Non-pigmented ciliary epithelial cell (primary cell): Measurements from ENCODE around the gene FBXW5.

Source experiments
- DNase-seq: peaks from one replicate; pipeline ENCODE4 v3.0.0-alpha.2; 2010; ENCODE audit warnings: low read depth

The FBXW5 gene

DNA sequence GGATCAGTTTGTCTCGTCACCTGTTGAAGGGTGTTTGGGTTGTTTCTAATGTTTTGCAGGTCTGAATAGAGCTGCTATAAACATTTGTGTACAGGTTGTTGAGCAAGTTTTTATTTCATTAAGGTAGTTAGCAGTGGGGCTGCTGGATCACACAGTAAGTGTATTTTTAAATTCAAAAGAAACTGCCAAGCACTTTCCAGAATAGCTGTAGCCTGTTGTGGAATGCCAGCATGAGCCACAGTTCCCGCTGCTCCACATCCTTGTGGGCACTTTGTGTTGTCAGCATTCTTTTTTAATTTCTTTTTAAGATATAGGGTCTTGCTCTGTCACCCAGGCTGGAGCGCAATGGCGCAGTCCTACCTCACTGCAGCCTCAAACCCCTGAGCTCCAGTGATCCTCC, 14.5 kb downstream of the FBXW5 start:
- no peak for DNase-seq

DNA sequence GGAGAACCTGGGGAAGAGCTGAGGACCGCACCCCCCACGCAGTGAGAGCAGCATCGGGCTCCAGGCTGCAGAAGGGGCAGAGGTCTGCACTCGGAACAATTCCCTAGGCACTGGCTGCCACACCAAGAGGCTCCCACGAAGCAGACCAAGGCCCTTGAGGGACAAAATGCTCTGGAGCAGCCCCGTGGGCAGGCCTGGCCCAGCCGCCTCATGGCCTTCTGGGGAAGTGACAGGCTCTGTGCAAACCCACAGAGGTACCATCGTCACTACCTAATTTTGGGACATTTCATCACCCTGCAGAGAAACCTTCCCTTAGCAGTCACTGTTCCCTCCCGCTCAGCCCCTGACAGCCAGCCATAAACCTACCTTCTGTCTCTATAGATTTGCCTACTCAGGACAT, 15.9 kb downstream of the FBXW5 start:
- no peak for DNase-seq

DNA sequence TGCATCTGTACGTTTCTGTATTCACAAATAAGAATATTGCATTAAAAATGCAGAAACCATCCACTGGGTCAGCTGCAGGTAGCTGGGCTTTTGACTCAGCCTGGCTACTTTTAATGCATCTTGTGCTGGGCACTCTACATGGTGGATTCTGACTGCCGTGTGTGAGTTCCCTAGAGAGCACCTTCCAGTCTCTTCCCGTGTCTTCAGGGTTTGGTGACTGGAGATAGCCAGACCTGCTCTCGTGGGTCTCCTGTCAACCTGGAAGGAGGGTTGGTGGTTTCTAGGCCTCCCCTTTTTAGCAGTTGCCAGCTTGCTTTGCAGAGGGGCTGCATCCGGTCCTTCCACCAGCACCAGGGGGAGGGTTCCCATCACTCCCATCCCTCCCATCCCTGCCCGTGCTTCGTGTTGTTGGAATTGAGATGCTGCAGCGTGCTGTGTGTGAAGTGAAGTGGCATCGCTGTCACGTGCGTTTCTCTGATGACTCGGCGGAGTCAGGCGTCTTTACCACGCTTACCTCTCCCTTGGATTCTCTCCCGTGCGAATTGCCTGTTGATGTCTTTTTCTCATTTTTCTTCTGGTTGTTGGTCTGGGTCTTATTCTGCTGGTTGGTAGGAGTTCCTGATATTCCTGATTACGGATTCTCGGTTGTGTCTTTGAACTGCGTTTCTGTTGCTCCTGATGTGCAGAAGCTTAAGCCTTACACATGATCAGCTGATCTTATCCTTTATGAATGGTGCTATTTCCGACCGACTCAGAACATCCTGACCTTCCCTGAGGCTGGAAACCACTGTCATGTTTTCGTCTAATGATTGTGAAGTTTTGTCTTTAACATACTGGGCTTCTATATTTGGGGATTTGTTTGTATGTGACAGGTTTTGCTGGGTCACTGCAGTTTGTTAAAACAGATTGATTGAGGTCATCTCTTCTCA, 16.9 kb downstream of the FBXW5 start:
- DNase-seq, result no peak

- no peak for DNase-seq
Observed at GRCh38 chr9:136926749-136927148, 17.8 kb downstream of the FBXW5 start.

DNA sequence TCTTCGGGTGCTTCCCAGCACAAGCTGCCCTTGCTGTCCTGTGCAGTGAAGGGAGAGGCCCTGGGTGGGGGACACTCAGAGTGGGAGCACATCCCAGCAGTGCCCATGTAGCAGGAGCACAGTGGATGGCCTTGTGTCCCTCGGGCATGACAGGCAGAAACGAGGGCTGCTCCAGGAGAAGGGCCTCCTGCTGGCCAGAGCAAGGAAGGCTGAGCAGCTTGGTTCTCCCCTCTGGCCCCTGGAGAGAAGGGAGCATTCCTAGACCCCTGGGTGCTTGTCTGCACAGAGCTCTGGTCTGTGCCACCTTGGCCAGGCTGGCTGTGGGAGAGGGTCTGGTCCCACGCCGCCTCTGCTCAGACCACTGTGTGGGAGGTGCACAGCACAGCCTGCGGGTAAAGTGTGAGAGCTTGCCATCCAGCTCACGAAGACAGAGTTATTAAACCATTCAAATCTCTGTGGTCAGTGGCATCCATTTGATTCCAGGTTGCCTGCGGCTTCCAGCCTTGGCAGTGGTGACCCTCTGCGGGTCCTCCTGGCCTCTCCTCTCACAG, 18.3 kb downstream of the FBXW5 start:
- DNase-seq, result no peak

DNA sequence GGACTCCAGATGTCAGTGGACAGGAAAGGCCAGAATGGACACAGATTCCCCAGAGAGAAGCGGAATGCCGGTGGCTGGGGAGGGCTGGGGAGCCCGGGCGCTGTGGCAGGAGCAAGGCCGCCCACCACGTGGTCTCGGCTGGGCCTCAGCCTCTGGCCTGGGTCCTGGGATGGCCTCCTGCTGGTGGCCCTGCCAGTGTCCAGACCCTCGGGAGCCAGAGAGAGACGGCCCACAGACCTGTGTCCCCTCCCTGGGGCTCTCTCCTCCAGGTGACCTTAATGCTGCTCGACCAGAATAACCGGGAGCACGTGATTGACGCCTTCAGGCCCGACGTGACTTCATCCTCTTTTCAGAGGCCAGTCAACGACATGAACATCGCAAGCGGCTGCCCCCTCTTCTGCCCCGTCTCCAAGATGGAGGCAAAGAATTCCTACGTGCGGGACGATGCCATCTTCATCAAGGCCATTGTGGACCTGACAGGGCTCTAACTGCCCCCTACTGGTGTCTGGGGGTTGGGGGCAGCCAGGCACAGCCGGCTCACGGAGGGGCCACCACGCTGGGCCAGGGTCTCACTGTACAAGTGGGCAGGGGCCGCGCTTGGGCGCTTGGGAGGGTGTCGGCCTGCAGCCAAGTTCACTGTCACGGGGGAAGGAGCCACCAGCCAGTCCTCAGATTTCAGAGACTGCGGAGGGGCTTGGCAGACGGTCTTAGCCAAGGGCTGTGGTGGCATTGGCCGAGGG, 19.0 kb downstream of the FBXW5 start:
- DNase-seq, result no peak

DNA sequence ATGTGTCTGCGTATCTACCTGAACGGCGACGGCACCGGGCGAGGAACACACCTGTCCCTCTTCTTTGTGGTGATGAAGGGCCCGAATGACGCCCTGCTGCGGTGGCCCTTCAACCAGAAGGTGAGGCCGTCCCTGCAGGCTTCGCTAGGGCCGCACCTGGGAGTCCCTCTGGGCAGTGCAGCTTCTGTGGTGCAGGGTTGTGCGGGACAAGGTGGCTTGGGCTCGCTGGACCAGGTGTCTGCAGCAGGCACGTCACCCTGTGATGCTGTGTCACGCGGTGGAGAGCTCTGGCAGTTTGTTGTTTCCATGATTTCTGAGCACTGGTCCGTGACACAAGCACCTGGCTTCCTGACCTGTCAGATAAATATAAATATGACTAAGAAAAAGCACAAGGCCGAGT, 20.7 kb downstream of the FBXW5 start:
- no peak for DNase-seq

DNA sequence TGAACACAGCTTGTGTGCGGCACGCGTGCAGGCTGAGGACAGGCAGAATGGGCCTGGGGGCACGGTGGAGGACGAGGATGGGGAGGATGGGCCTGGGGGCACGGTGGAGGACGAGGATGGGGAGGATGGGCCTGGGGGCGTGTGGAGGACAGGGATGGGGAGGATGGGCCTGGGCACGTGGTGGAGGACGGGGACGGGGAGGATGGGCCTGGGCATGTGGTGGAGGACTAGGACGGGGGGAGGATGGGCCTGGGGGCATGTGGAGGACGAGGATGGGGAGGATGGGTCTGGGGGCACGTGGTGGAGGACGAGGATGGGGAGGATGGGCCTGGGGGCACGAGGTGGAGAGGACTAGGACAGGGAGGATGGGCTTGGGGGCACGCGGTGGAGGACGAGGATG, 22.0 kb downstream of the FBXW5 start:
- no peak for DNase-seq

- no peak for DNase-seq
Observed at GRCh38 chr9:136921718-136922117, 22.8 kb downstream of the FBXW5 start.

DNA sequence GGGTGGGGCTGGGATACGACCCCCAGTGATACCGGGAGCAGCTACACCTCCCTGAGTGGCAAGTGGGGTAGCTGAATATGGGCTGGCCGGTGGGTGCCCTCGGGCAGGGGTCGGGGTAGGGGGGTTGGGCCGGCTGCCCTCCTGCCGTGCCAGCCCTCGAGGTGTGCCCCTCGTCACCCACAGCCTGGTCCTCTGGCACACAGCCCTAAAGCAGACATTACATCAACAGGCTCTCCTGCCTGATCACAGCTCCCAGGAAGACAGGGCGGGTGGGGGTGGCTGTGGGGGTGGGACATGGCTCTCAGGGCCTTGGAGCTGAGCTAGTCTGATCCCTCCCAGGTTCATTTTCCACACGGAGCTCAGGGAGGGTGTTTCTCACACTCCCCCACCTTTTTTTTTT, 23.2 kb downstream of the FBXW5 start:
- DNase-seq, result no peak

DNA sequence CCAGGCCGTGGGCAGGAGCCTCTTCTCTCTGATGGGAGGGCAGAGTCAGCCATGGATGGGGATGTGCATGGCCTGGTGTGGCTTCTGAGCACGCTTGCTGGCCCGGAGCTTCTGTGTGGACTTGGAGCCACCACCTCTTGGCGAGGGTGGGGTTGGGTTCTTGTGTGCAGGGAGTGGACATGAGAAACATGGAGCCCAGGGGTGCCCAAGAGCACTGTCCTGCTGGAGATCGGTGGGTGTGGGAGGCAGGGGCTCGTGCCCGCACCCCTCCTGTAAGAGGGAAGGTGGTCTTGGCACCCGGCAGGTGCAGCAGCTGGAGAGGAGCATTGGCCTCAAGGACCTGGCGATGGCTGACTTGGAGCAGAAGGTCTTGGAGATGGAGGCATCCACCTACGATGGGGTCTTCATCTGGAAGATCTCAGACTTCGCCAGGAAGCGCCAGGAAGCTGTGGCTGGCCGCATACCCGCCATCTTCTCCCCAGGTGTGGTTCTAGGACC, 23.8 kb downstream of the FBXW5 start:
- no peak for DNase-seq

DNA sequence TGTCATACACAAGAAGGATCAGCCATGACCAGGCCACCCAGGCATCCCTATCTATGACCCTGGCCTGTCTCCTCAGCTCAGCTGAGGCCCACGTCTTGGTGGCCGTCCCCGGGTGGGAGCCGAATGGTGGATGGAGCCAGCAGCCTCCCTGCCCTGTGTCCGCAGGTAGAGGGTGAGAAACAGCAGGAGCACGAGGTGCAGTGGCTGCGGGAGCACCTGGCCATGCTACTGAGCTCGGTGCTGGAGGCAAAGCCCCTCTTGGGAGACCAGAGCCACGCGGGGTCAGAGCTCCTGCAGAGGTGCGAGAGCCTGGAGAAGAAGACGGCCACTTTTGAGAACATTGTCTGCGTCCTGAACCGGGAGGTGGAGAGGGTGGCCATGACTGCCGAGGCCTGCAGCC, 24.5 kb downstream of the FBXW5 start:
- DNase-seq, result no peak

GRCh38 chr9:136917902-136918301, 26.6 kb downstream of the FBXW5 start:
- DNase-seq, result no peak

GRCh38 chr9:136916330-136917184, 28.0 kb downstream of the FBXW5 start:
- no peak for DNase-seq

- DNase-seq, result no peak
Observed at GRCh38 chr9:136915632-136916329, 28.8 kb downstream of the FBXW5 start.

- DNase-seq, result no peak
Observed at GRCh38 chr9:136913701-136914438, 30.7 kb downstream of the FBXW5 start.

- no peak for DNase-seq
Observed at GRCh38 chr9:136910901-136911245, 33.7 kb downstream of the FBXW5 start.

DNA sequence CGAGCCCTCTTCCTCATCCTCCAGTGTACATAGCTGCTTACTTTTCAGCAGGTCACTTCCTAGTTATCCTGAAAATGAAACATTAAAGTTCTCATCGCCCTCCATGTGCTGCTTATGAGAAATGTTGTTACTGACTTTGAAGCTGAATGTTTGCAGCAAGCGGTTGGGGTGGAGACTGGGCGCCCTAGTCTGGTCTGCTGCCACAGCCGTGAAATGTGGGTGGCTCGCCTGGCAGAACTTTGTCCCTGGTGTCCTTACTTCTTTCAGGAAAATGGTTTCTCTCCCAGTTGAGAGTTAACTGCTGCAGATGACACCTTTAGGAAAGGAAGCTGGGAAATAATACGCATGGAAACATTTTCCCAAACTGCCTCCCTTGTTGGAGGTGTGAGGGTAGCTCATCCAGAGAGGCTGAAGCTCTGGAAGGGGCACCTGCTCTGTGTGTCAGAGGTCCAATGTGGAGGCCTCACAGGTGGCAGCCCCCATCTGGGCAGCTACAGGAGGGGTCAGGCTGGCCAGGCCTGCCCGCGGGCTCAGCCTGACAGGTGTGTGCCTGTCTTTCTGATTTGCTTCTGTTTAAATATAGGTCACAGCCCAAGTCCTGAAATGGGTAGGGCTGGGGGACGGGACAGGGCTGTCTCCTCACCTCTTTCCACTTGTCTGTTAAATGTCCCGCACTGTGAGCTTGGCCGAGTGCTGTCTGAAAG, 34.2 kb downstream of the FBXW5 start:
- DNase-seq, result no peak

DNA sequence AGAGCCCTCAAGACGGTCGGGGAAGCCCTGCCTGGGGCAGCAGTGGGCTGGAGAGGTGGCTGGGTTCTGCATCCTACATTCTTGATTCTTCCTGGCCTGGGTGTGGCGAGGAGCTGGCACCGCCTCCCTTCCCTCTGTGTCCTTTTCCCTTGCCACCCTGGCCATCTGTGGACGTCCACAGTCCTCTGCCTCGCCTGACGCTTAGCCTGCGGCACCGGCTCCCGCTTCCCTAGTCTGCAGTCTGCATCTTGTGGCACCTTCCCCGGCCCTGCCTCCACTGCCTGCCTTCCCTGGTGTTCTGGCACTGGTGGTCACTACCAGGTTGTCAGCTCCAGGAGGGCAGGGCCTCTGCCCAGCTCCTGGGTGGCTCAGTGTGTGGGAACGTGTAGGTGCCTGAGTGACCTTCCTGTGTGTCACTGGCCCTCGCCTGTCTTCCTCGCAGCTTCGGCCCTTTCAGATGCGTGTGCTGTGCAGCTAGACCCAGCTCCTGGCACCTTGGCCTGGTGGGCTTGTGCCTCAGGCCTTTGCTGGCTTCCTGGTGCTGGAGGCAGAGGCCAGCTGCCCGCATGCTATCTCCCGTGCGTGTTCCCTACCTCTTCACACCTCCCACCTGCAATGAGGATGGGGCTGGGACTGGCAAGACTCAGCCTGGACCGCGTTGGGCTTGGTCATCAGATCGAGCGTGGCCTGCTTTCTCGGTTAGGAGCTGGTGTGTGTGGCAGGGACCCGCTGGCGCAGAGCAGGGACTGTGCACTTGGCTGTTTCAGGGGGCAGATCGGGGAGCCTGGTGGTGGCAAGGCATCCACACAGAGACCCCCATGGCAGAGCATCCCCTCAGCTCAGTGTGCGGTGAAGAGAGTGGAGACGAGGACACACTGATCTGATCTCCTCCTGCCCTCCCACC, 37.3 kb downstream of the FBXW5 start:
- DNase-seq, result no peak
